Measurements from ENCODE around the gene TP63. TPM values are rescaled to one million over a fixed set of nuclear protein-coding genes. Genes with fewer than 3 reads are reported as not detected.

The TP63 gene
- total RNA-seq, 1 experiment from 2014 or later: not detected

DNA sequence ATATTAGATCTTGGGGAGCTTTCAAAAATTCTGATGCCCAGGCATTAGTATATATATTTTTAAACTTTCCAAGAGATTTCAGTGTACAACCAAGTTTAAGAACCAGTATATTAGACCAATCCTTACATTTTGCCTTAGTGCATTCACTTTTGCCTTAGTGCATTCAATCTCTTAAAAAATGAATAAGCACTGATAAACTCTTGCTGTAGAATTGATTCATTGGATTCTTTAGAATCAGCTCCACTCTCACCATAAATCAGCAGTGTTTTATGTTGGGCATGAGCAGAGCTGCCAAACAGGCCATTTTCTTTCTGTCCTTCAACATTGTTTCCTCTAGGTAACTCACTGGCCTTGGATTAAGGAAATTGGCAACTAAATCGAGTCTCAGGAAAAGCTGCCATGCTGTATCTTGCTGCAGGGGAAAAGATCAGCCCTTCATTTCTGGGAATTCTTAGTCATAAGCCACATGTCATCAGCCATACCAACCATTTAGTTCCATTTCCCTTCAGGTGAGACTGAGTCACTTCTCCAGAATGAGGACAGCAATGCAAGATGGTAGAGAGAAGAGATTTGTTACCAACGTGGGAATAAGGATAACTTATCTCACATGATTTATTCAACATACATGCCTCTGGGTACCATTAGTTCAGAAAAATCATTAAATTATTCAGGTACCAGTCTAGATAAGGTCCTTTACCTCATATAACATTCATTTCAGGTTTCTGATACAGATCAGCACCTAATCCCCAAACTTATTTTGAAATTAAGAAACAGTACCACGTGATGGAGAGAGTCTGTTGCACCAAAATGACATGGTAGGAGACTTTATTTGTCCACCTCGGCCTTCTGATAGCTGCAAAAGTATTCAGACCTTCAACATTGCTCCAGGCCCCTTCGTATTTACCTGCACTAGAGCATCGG is 297.0 kb downstream of the TP63 start:
- Histone ChIP-seq H3K4me2 (ENCODE audit: insufficient read depth, insufficient read length, low read length) (no peak overlapping the region), H2BK20ac (ENCODE audit: low read depth, low read length, poor library complexity, severe bottlenecking) (no peak overlapping the region), H3K23me2 (ENCODE audit: insufficient read length, low read depth, low read length, poor library complexity, severe bottlenecking) (no peaks in the 10 kb centered on the region), H3K56ac (ENCODE audit: insufficient read length, low read depth, low read length) (no peak overlapping the region), H4K91ac (ENCODE audit: insufficient read length, low read depth, low read length) (no peak overlapping the region), H3K79me2 (ENCODE audit: insufficient read depth, low read length) (no peaks in the 10 kb centered on the region), H3K4me1 (ENCODE audit: insufficient read depth, low read length) (peaks cover 3% of the 10 kb centered on the region; the same call in 1 of the 2 replicates), H3K27me3 (ENCODE audit: insufficient read depth, low read length) (no peaks in the 10 kb centered on the region), H2AFZ (ENCODE audit: low read length) (no peak overlapping the region), H3K14ac (ENCODE audit: insufficient read depth, low read length) (no peak overlapping the region), H2BK5ac (ENCODE audit: insufficient read length, low read length) (no peak overlapping the region), H3K79me1 (ENCODE audit: insufficient read depth, low read depth, low read length, poor library complexity, severe bottlenecking) (no peaks in the 10 kb centered on the region), H2BK12ac (ENCODE audit: insufficient read length, low read depth, low read length) (no peak overlapping the region), H4K8ac (replicated peaks; ENCODE audit: insufficient read length, low read depth, low read length) (no peak overlapping the region), H2AK5ac (ENCODE audit: insufficient read length, low read length) (no peak overlapping the region), H3K27ac (ENCODE audit: insufficient read length, low read depth, low read length) (no peak overlapping the region), H4K5ac (ENCODE audit: insufficient read length, low read depth, low read length) (no peak overlapping the region), H3K9me3 (ENCODE audit: control insufficient read depth, low read depth, low read length) (no peaks in the 10 kb centered on the region), H3K18ac (ENCODE audit: insufficient read length, low read depth, low read length) (no peak overlapping the region), H3K9ac (ENCODE audit: extremely low read depth, insufficient read length, low read length) (no peak overlapping the region), H3K4ac (ENCODE audit: low read depth, low read length) (no peak overlapping the region), H3T11ph (ENCODE audit: low read length) (no peak overlapping the region), H4K20me1 (ENCODE audit: control insufficient read depth, insufficient read depth, insufficient read length) (no peaks in the 10 kb centered on the region), H2BK15ac (ENCODE audit: low read depth, low read length) (no peak overlapping the region), H3K23ac (ENCODE audit: insufficient read length, low read depth, low read length) (no peak overlapping the region), H2BK120ac (ENCODE audit: low read depth, low read length, poor library complexity, severe bottlenecking) (no peak overlapping the region)
- Mint-ChIP-seq H3K4me3 (no peak overlapping the region), H3K4me1 (peaks cover 7 to 9% of the 10 kb centered on the region in 2 experiments), H3K27me3 (ENCODE audit: low read depth) (no peaks in the 10 kb centered on the region), H3K36me3 (ENCODE audit: insufficient read depth in 1 of 3, low read depth in 3 of 3) (no peaks in the 10 kb centered on the region), H3K9me3 (no peaks in the 10 kb centered on the region), H3K27ac (no peak overlapping the region)
- TF ChIP-seq, protein P1, sequence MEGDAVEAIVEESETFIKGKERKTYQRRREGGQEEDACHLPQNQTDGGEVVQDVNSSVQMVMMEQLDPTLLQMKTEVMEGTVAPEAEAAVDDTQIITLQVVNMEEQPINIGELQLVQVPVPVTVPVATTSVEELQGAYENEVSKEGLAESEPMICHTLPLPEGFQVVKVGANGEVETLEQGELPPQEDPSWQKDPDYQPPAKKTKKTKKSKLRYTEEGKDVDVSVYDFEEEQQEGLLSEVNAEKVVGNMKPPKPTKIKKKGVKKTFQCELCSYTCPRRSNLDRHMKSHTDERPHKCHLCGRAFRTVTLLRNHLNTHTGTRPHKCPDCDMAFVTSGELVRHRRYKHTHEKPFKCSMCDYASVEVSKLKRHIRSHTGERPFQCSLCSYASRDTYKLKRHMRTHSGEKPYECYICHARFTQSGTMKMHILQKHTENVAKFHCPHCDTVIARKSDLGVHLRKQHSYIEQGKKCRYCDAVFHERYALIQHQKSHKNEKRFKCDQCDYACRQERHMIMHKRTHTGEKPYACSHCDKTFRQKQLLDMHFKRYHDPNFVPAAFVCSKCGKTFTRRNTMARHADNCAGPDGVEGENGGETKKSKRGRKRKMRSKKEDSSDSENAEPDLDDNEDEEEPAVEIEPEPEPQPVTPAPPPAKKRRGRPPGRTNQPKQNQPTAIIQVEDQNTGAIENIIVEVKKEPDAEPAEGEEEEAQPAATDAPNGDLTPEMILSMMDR (conservative IDR thresholded peaks at IDR 0.05): no peak
- WGBS (ENCODE audit: extremely low coverage, insufficient read length, low lambda C conversion rate): no CpG with 5 or more reads among the region's 6 CpGs
- DNase-seq: no peak

All from H9 (cell line).